IMR-90 (cell line): ENCODE data around the gene PHEX. TPM values are rescaled to one million over a fixed set of nuclear protein-coding genes. Genes with fewer than 3 reads are reported as not detected.

Source experiments
- ATAC-seq: fragments of 200-7000 bp; cut with Tn5 transposase; 2 replicates; pipeline ENCODE4 v1.9.1; 2020; ENCODE audit warnings: low read depth, mild to moderate bottlenecking, moderate library complexity
- BruUV-seq: library from RNA; stranded (reverse); fragments of 400-500 nt; replicated peaks from 2 replicates; lab custom pipeline; 2021; lab: Mats Ljungman, UMichigan
- CTCF ChIA-PET: fragments of 300-600 bp; formaldehyde crosslinking; extraction: SDS; loops from one replicate; lab custom pipeline; 2021; ENCODE audit warnings: antibody characterized with exemption; lab: Yijun Ruan, JAX
- POLR2A ChIA-PET: fragments of 300-600 bp; sonication (Branson Sonifier 250); formaldehyde crosslinking; loops from one replicate; lab custom pipeline; 2022; ENCODE audit warnings: antibody characterized with exemption; ENCODE audit not compliant: unreplicated experiment; lab: Charles Lee
- DNase-seq: peaks from one replicate; pipeline ENCODE4 v3.0.0; 2013
- H2AFZ ChIP-seq: replicated peaks from 2 replicates; pipeline ENCODE3; 2013; ENCODE audit warnings: low read length, mild to moderate bottlenecking; ENCODE audit not compliant: poor library complexity
- H2AK5ac ChIP-seq: 2 replicates; pipeline ENCODE4 v1.6.1; 2013; ENCODE audit warnings: low read depth, low read length, inconsistent platforms
- H2AK9ac ChIP-seq: replicated peaks from 2 replicates; pipeline ENCODE3; 2013; ENCODE audit warnings: mild to moderate bottlenecking, low read depth, low read length, moderate library complexity; ENCODE audit not compliant: poor library complexity
- H2BK120ac ChIP-seq: 2 replicates; pipeline ENCODE4 v1.6.1; 2013; ENCODE audit warnings: low read depth, low read length, inconsistent platforms
- H2BK15ac ChIP-seq: 3 replicates; pipeline ENCODE4 v1.6.1; 2013; ENCODE audit warnings: low read depth, low read length, inconsistent platforms
- H2BK20ac ChIP-seq: 2 replicates; pipeline ENCODE4 v1.6.1; 2013; ENCODE audit warnings: low read depth, mild to moderate bottlenecking, inconsistent platforms, low read length, moderate library complexity
- H2BK5ac ChIP-seq: 2 replicates; pipeline ENCODE4 v1.6.1; 2013; ENCODE audit warnings: mild to moderate bottlenecking, low read depth, low read length, inconsistent platforms; ENCODE audit not compliant: poor library complexity, severe bottlenecking
- H3K14ac ChIP-seq: replicated peaks from 2 replicates; pipeline ENCODE4 v1.6.1; 2013; ENCODE audit warnings: low read depth, low read length, inconsistent platforms
- H3K18ac ChIP-seq: 2 replicates; pipeline ENCODE4 v1.6.1; 2013; ENCODE audit warnings: low read depth, low read length, control low read depth
- H3K23ac ChIP-seq: 2 replicates; pipeline ENCODE4 v1.6.1; 2013; ENCODE audit warnings: low read depth, low read length, inconsistent platforms
- H3K27ac ChIP-seq: 2 replicates; pipeline ENCODE4 v1.5.1; 2013; ENCODE audit warnings: mild to moderate bottlenecking, control low read depth, low read length; ENCODE audit not compliant: insufficient read depth
- H3K27me3 ChIP-seq: 2 replicates; pipeline ENCODE4 v1.6.1; 2013; ENCODE audit warnings: low read length; ENCODE audit not compliant: control insufficient read depth, insufficient read depth
- H3K36me3 ChIP-seq: 2 replicates; pipeline ENCODE4 v1.6.1; 2013; ENCODE audit warnings: low read length, mixed read lengths; ENCODE audit not compliant: control insufficient read depth, insufficient read depth
- H3K4ac ChIP-seq: 2 replicates; pipeline ENCODE4 v1.6.1; 2013; ENCODE audit warnings: low read depth, low read length, inconsistent platforms
- H3K4me1 ChIP-seq: 2 replicates; pipeline ENCODE4 v1.6.1; 2013; ENCODE audit warnings: low read length, mixed read lengths; ENCODE audit not compliant: control insufficient read depth, insufficient read depth
- H3K4me2 ChIP-seq: 2 replicates; pipeline ENCODE4 v1.6.1; 2013; ENCODE audit warnings: low read depth, mild to moderate bottlenecking, control low read depth, low read length, moderate library complexity
- H3K4me3 ChIP-seq: 2 replicates; pipeline ENCODE4 v1.5.1; 2013; ENCODE audit warnings: low read depth, mild to moderate bottlenecking, control low read depth, low read length, moderate library complexity; ENCODE audit not compliant: insufficient read depth
- H3K56ac ChIP-seq: 2 replicates; pipeline ENCODE4 v1.6.1; 2013; ENCODE audit warnings: low read length, inconsistent platforms; ENCODE audit not compliant: insufficient read depth; ENCODE audit errors: extremely low read depth
- H3K79me1 ChIP-seq, 2 experiments: 2 replicates each; pipeline ENCODE4 v1.6.1; 2013; ENCODE audit warnings: low read length in 2 of 2, inconsistent platforms in 1 of 2, low read depth in 1 of 2
- H3K9ac ChIP-seq: 2 replicates; pipeline ENCODE4 v1.6.1; 2013; ENCODE audit warnings: low read depth, low read length, control low read depth
- H3K9me1 ChIP-seq: 2 replicates; pipeline ENCODE4 v1.6.1; 2013; ENCODE audit warnings: low read length, inconsistent platforms; ENCODE audit not compliant: insufficient read depth
- H3K9me3 ChIP-seq: 2 replicates; pipeline ENCODE4 v1.6.1; 2013; ENCODE audit warnings: low read length; ENCODE audit not compliant: control insufficient read depth, insufficient read depth
- H4K20me1 ChIP-seq: 2 replicates; pipeline ENCODE4 v1.6.1; 2013; ENCODE audit warnings: low read length, inconsistent platforms; ENCODE audit not compliant: insufficient read depth
- H4K5ac ChIP-seq: 2 replicates; pipeline ENCODE4 v1.6.1; 2013; ENCODE audit warnings: mild to moderate bottlenecking, low read depth, low read length, control low read depth
- H4K8ac ChIP-seq, 2 experiments: 2 replicates each; pipeline ENCODE4 v1.6.1; 2013; ENCODE audit warnings: low read depth in 2 of 2, low read length in 2 of 2, control low read depth in 1 of 2, inconsistent platforms in 1 of 2
- H4K91ac ChIP-seq: 2 replicates; pipeline ENCODE4 v1.6.1; 2013; ENCODE audit warnings: low read depth, low read length, inconsistent platforms; ENCODE audit not compliant: insufficient read depth
- CEBPB ChIP-seq: IDR thresholded peaks from 2 replicates; pipeline ENCODE4 v1.6.1; 2012; ENCODE audit warnings: low read depth, low read length, improper control_type of control experiment
- CHD1 ChIP-seq: IDR thresholded peaks from 2 replicates; pipeline ENCODE4 v1.6.1; 2012; ENCODE audit warnings: low read depth, low read length, improper control_type of control experiment
- MAFK ChIP-seq: IDR thresholded peaks from 2 replicates; pipeline ENCODE4 v1.6.1; 2012; ENCODE audit warnings: low read depth, low read length, improper control_type of control experiment
- MAZ ChIP-seq: IDR thresholded peaks from 2 replicates; pipeline ENCODE4 v1.6.1; 2012; ENCODE audit warnings: low read depth, mild to moderate bottlenecking, low read length, improper control_type of control experiment, moderate library complexity, borderline replicate concordance
- MXI1 ChIP-seq: IDR thresholded peaks from 2 replicates; pipeline ENCODE4 v1.6.1; 2012; ENCODE audit warnings: low read depth, mild to moderate bottlenecking, low read length, moderate library complexity, borderline replicate concordance
- POLR2A ChIP-seq: IDR thresholded peaks from 2 replicates; pipeline ENCODE4 v1.6.1; 2012; ENCODE audit warnings: mild to moderate bottlenecking, low read depth, low read length
- RAD21 ChIP-seq: IDR thresholded peaks from 2 replicates; pipeline ENCODE4 v1.6.1; 2012; ENCODE audit warnings: low read length, improper control_type of control experiment
- RCOR1 ChIP-seq: IDR thresholded peaks from 2 replicates; pipeline ENCODE4 v1.6.1; 2012; ENCODE audit warnings: mild to moderate bottlenecking, low read length, improper control_type of control experiment; ENCODE audit not compliant: insufficient replicate concordance
- RFX5 ChIP-seq: IDR thresholded peaks from 2 replicates; pipeline ENCODE4 v1.8.0; 2012; ENCODE audit warnings: low read depth, mild to moderate bottlenecking, low read length, moderate library complexity
- SMC3 ChIP-seq: fragments of 150-350 bp; IDR thresholded peaks from 2 replicates; pipeline ENCODE4 v1.6.1; 2016; ENCODE audit warnings: low read depth, mild to moderate bottlenecking, antibody characterized with exemption, low read length, moderate library complexity
- USF2 ChIP-seq: fragments of 150-350 bp; IDR thresholded peaks from 2 replicates; pipeline ENCODE4 v1.6.1; 2017; ENCODE audit warnings: mild to moderate bottlenecking, antibody characterized with exemption, low read length, low read depth
- WGBS, 2 experiments: methylation state at CpG; one replicate each; pipeline versions ENCODE4 v1.1.5 to v1.1.7; 2013; ENCODE audit warnings: missing lambda C conversion rate in 2 of 2; ENCODE audit not compliant: insufficient read length in 1 of 2; ENCODE audit errors: extremely low coverage in 2 of 2; 5-methylcytosine and 5-hydroxymethylcytosine counted together
- dilution Hi-C: fragments of 300-500 bp; cut with HindIII; formaldehyde crosslinking; loops from one replicate; pipeline ENCODE4 v1.14.3; 2018; ENCODE audit warnings: low sequenced_read_pairs; ENCODE audit not compliant: unreplicated experiment
- in situ Hi-C: fragments of 300-500 bp; cut with MboI; formaldehyde crosslinking; loops from 3 replicates; pipeline ENCODE4 v1.14.3; 2019; ENCODE audit warnings: low sequenced_read_pairs, inconsistent platforms, mixed read lengths
- intact Hi-C: fragments of 100-400 bp; cut with micrococcal nuclease; formaldehyde crosslinking; loops from 2 replicates; pipeline ENCODE4 v1.10.0; 2022
- polyA plus RNA-seq, 3 experiments: library from polyadenylated mRNA; depleted of rRNA; stranded (reverse); fragments of >200 nt; gene quantifications; 2 replicates each; pipeline ENCODE4 v1.2.3, GENCODE V29; 2012; ENCODE audit warnings: low replicate concordance in 1 of 3
- total RNA-seq: library from RNA; depleted of rRNA; stranded (reverse); fragments of >200 nt; gene quantifications from 2 replicates; pipeline ENCODE4 v1.2.3, GENCODE V29; 2012
- TF ChIP-seq, protein P1 (sequence below): conservative IDR thresholded peaks from 2 replicates; pipeline ENCODE4 v1.5.1; 2012; ENCODE audit warnings: mild to moderate bottlenecking, low read depth, low read length, improper control_type of control experiment
- TF ChIP-seq, protein P2 (sequence below): fragments of 150-350 bp; IDR thresholded peaks from 2 replicates; pipeline ENCODE4 v1.6.1; 2016; ENCODE audit warnings: low read depth, mild to moderate bottlenecking, low read length, moderate library complexity, borderline replicate concordance

Gene PHEX
- total and polyA plus RNA-seq, 2 of the 4 experiments (the other 2 are of a cell fraction) = 0.10 to 0.18 TPM

- TF ChIP-seq RAD21 = no peak
- no peak for TF ChIP-seq RFX5
- no peak for TF ChIP-seq POLR2A
- no peak for TF ChIP-seq CHD1
- no peak for TF ChIP-seq RCOR1
- TF ChIP-seq MXI1 = no peak
- TF ChIP-seq, protein P1, sequence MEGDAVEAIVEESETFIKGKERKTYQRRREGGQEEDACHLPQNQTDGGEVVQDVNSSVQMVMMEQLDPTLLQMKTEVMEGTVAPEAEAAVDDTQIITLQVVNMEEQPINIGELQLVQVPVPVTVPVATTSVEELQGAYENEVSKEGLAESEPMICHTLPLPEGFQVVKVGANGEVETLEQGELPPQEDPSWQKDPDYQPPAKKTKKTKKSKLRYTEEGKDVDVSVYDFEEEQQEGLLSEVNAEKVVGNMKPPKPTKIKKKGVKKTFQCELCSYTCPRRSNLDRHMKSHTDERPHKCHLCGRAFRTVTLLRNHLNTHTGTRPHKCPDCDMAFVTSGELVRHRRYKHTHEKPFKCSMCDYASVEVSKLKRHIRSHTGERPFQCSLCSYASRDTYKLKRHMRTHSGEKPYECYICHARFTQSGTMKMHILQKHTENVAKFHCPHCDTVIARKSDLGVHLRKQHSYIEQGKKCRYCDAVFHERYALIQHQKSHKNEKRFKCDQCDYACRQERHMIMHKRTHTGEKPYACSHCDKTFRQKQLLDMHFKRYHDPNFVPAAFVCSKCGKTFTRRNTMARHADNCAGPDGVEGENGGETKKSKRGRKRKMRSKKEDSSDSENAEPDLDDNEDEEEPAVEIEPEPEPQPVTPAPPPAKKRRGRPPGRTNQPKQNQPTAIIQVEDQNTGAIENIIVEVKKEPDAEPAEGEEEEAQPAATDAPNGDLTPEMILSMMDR = no peak
- TF ChIP-seq USF2 = no peak
- TF ChIP-seq CEBPB = no peak
- no peak for TF ChIP-seq MAFK
- TF ChIP-seq, protein P2, sequence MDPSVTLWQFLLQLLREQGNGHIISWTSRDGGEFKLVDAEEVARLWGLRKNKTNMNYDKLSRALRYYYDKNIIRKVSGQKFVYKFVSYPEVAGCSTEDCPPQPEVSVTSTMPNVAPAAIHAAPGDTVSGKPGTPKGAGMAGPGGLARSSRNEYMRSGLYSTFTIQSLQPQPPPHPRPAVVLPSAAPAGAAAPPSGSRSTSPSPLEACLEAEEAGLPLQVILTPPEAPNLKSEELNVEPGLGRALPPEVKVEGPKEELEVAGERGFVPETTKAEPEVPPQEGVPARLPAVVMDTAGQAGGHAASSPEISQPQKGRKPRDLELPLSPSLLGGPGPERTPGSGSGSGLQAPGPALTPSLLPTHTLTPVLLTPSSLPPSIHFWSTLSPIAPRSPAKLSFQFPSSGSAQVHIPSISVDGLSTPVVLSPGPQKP = no peak
- TF ChIP-seq MAZ = no peak
- no peak for TF ChIP-seq SMC3
- no peak overlapping the region for H4K8ac ChIP-seq
- ChIA-PET POLR2A (no interaction called here), CTCF (interaction anchor here (1.0 kb wide), 1 partner anchor 19 kb away, joined by 3 read pairs; no protein-coding TSS in a partner anchor)
- no peak overlapping the region for H4K5ac ChIP-seq
- H3K27me3 ChIP-seq = no peaks in the 10 kb centered on the region
- DNase-seq (no peak), ATAC-seq (no peak)
- H2BK20ac ChIP-seq = no peak overlapping the region
- intact Hi-C loops (loop anchor here (10.0 kb wide), 1 partner anchor 1030 kb away; no protein-coding TSS in a partner anchor), dilution Hi-C loops (no loop called here), in situ Hi-C loops (no loop called here)
- H3K9ac ChIP-seq = no peak overlapping the region
- H2AFZ ChIP-seq = no peak overlapping the region
- BruUV-seq = no TSS peak
- H4K91ac ChIP-seq = no peak overlapping the region
- 100% methylated on average over 1 of the region's 6 CpGs; no CpG with 5 or more reads in 1 of the 2 experiments for WGBS, 2 experiments
- no peak overlapping the region for H2BK15ac ChIP-seq
- no peaks in the 10 kb centered on the region for H3K9me3 ChIP-seq
- no peak overlapping the region for H3K14ac ChIP-seq
- H3K4me2 ChIP-seq = no peak overlapping the region
- no peak overlapping the region for H2BK120ac ChIP-seq
- H3K9me1 ChIP-seq = no peaks in the 10 kb centered on the region
- H4K20me1 ChIP-seq = no peaks in the 10 kb centered on the region
- no peak overlapping the region for H2AK9ac ChIP-seq
- H3K4me3 ChIP-seq = no peak overlapping the region
- H3K4me1 ChIP-seq = no peaks in the 10 kb centered on the region
- H3K27ac ChIP-seq = no peak overlapping the region
- H3K23ac ChIP-seq = no peak overlapping the region
- H3K18ac ChIP-seq = no peak overlapping the region
- no peaks in the 10 kb centered on the region for H3K36me3 ChIP-seq
- H3K79me1 ChIP-seq = no peaks in the 10 kb centered on the region
- no peak overlapping the region for H2AK5ac ChIP-seq
- no peak overlapping the region for H2BK5ac ChIP-seq
- H3K4ac ChIP-seq = no peak overlapping the region
- H3K56ac ChIP-seq = no peak overlapping the region; the same call in 1 of the 2 replicates
Measured at GRCh38 chrX:22155126-22155525, 123.0 kb downstream of the PHEX start.
